ENCODE measurements around the gene CMBL.
A peak's percentile ranks its signal among the peaks of the same experiment; 100 is the strongest.
"Not testable (repeated sequence)": the region's sequence is repeated elsewhere in the genome, so short reads cannot be mapped to it uniquely, and the experiment has no call there.

Gene CMBL

DNA sequence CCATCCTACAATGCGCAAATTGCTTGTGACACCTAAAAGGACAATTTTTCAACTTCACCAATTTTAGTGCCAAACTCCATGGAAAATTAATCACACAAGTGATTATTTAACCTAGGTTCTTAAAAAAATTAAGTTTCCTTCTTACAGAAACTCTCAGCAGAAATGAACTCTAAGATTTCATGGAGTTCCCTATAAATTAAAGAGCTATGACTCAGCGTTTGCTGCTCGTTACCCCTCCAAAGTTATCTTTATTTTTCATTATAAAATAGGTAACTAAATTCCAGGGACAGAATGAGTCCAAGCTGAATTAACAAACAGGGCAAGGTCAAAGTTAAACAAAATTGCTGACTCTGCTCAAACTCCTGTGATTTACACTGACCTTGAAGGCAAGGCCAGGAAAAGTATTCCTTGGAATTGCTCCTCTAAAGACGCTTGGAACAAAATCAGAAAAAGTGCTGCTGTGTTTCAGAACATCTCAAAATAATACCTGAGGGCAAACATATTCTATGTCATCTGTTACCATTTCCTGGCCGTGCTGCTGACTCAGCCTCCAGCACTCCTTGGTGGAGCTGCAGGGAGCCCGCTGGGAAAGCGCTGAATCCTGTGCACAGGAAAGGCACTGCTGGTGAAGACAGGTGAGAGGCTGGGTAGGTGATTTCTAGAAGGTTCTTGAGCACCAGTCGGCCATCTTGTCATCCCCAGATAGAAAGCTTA lies 2.5 kb upstream of the CMBL start:
- DNase-seq: no peak

- no peak for DNase-seq
These were observed 1.1 kb upstream of the CMBL start for GRCh38 chr5:10308844-10309243.

DNA sequence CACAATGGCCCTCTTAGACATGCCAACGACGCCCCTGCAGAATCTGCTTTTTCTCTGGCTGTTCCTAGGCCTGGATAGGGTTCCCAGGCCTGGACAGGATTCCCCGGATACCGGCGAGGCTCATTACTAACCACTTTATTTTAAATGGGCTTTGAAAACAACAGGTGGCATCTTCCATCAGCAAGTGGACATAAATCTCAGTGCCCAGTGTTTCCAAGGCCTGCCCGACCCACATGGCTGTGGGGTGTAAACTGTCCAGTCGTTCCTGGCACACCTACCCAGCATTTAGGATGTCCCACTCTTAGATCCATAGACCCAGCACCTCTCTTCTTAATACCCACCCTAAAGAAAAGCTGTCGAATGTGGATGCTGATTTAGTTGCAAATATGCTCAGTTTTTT lies 896 bp downstream of the CMBL start:
- peak; percentile 31 for DNase-seq

- DNase-seq: no peak
These were observed 1.6 kb downstream of the CMBL start for GRCh38 chr5:10306114-10306513.

GRCh38 chr5:10304932-10305331 lies 2.8 kb downstream of the CMBL start:
- no peak for DNase-seq

DNA sequence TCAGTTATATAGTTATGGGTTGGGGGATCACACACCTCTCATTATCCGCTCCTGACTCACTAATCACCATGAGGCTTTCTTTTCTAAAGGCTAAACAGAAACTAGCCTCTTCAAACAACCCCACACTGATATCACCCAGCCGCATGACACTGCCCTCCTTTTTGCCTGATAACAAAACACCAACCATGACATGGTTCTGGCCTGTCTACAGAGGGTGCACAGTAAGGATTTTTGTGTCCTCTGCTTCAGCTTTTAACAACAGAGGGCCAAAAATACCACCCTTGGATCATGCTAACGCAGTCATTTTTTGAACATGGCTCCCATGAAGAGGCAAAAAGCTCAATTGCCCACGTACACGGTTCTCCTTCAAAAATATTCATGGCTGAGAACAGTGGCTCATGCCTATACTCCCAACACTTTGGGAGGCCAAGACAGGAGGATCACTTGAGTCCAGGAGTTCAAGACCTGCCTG lies 4.0 kb downstream of the CMBL start:
- no peak for DNase-seq

DNA sequence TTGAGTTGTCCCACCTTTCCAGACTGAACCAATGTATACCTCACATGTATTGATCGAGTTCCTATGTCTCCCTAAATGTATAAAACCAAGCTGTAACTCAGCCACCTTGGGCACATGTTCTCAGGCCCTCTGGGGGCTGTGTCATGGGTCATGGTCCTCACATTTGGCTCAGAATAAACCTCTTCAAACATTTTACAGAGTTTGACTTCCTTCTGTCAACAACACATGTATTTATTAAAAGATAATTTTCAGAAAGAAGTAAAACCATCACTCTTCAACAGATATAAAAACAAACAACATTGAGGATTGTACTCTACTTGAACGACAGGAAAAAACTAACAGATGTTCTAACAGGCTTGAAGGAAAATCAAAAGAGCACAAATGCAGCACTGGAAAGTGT lies 4.5 kb downstream of the CMBL start:
- no peak for DNase-seq

- DNase-seq: no peak
These were observed 5.7 kb downstream of the CMBL start for GRCh38 chr5:10301842-10302610.

- no peak for DNase-seq
These were observed 6.4 kb downstream of the CMBL start for GRCh38 chr5:10301266-10301665.

GRCh38 chr5:10300246-10300645 lies 7.5 kb downstream of the CMBL start:
- DNase-seq: no peak

- no peak for DNase-seq
These were observed 10.0 kb downstream of the CMBL start for GRCh38 chr5:10297646-10298204.

- no peak for DNase-seq
These were observed 11.9 kb downstream of the CMBL start for GRCh38 chr5:10295619-10296326.

DNA sequence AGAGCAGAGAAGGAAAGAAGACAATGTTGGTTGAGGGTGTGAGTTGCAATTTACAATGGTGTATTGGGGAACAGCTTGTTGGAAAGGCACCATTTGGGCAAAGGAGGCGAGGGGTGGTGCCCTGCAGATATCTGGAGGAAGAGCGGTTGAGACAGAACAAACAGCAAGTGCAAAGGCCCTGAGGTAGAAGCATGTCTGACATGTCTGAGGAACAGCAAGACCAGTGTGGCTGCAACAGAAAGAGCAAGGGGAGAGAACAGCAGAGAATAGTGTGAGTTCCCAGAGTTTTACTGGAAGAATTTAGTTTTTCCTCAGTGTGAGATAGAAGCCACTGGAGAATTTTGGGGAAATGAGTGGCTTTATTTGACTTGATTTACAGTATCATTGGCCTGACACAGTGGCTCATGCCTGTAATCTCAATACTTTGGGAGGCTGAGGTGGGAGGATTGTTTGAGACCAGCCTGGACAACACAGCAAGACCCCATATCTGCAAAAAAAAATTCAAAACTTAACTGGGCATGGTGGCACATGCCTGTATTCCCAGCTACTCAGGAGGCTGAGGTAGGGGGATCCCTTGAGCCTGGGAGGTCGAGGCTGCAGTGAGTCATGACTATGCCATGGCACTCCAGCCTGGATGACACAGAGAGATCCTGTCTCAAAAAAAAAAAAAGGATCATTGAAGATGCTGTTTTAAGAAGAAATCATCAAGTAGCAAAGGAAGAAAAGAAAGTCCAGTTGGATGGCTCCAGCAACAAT lies 13.6 kb downstream of the CMBL start:
- no peak for DNase-seq

- no peak for DNase-seq
These were observed 15.9 kb downstream of the CMBL start for GRCh38 chr5:10291692-10292339.

GRCh38 chr5:10290438-10290837 lies 17.3 kb downstream of the CMBL start:
- DNase-seq: no peak

DNA sequence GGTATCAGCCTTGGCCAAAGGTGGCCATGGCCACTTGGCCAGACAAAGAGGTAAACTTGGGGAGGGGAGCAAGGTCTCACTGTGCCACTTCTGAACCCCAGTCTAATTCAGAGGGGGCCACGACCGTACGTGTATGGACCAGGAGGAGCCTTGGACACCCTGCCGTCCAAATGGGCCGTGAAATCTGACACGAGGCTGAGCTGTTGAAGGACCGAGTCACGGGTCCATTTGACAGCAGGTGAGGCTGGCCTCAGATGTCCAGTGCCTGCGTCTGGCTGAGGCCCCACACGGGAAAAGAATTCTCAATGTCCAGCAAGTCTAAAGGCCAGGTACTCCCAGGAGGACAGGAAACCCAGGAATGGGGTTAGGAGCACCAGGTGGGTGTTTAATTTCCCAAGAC lies 17.7 kb downstream of the CMBL start:
- no peak for DNase-seq

GRCh38 chr5:10289353-10289752 lies 18.3 kb downstream of the CMBL start:
- DNase-seq: no peak

GRCh38 chr5:10288592-10289219 lies 19.0 kb downstream of the CMBL start:
- peak; percentile 88 for DNase-seq

DNA sequence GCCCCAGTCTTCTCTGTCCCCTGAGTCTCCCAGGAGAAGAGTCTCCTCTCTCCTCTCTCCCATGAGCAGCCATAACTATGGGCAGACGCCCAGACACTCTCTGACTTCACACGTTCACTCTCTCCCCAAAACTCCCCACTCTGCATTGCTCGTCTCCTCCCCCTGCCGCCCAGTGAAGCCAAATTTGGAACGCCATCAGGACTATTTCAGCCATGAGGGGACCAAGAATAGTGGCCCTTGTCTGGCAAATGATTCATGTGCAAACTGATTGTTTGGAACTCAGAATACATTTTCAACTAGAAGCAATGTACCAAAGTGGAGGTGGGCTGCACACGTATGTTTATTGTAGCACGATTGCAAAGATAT lies 20.9 kb downstream of the CMBL start:
- no peak for DNase-seq

DNA sequence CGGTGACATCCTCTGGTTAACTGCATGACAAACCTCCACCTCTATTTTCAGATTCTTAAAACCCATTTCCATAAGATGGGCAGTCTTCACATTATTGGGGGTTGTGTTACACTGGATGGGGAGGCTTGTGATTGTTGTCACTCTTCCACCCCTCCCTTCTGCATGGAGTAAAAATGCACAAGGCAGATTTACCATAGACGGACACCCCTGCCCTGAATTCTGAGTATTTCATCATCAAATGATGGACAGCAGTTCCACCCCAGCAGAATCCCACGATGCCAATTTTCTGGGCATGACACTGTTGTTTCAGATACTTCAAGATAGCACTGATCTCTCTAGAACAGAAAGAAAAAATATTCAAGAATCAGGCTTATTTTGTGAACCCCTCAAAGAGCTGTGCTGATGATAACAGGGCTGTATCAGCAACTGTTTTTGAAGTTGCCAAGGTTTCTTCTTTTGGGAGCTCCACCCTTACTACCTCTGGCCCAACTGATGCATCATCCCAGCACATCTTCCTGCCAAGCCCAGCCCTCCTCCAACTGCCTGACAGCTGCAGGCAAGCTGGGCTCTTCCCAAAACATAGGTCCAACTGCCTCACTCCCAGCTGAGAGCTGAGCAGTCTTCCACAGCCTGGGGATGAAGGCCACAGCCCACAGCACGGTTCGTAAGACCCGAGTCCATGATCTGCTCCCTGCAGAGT lies 21.4 kb downstream of the CMBL start:
- no peak for DNase-seq

GRCh38 chr5:10285362-10285761 lies 22.3 kb downstream of the CMBL start:
- not testable (repeated sequence) for DNase-seq
